Activated CD4-positive, alpha-beta T cell treated with anti-CD3 and anti-CD28 coated beads, Interleukin-2, amount 50 U/mL, for 24 hours (primary cell): ENCODE results near the gene TBC1D1.
A peak's percentile ranks its signal among the peaks of the same experiment; 100 is the strongest.

Experiments
- DNase-seq, 2 donors: peaks; one replicate each; pipeline ENCODE4 v3.0.0-alpha.2; 2020; ENCODE audit warnings: low read depth in 1 of 2, low spot score in 1 of 2

The TBC1D1 gene

GRCh38 chr4:37885496-37885895 is 5.4 kb upstream of the TBC1D1 start:
- no peak for DNase-seq

- peak; percentile 3 to 8 for DNase-seq
Observed at GRCh38 chr4:37889849-37890800, 759 bp upstream of the TBC1D1 start.

- peak in 1 of 2 donors; percentile 47 for DNase-seq
Observed at GRCh38 chr4:37891260-37892159, 626 bp downstream of the TBC1D1 start.

- peak in 1 of 2 donors; percentile 51 for DNase-seq
Observed at GRCh38 chr4:37892641-37893040, 1.8 kb downstream of the TBC1D1 start.

GRCh38 chr4:37893164-37893563 is 2.3 kb downstream of the TBC1D1 start:
- DNase-seq, result no peak

GRCh38 chr4:37895271-37895670 is 4.4 kb downstream of the TBC1D1 start:
- DNase-seq, result no peak

GRCh38 chr4:37896206-37896860 is 5.4 kb downstream of the TBC1D1 start:
- DNase-seq, result no peak

- no peak for DNase-seq
Observed at GRCh38 chr4:37902212-37902611, 11.3 kb downstream of the TBC1D1 start.

GRCh38 chr4:37902738-37903693 is 12.1 kb downstream of the TBC1D1 start:
- DNase-seq, result no peak

- no peak for DNase-seq
Observed at GRCh38 chr4:37903901-37904300, 13.0 kb downstream of the TBC1D1 start.

GRCh38 chr4:37904824-37905223 is 13.9 kb downstream of the TBC1D1 start:
- DNase-seq, result no peak

GRCh38 chr4:37905533-37906169 is 14.8 kb downstream of the TBC1D1 start:
- DNase-seq, result no peak

GRCh38 chr4:37908488-37909331 is 17.8 kb downstream of the TBC1D1 start:
- no peak for DNase-seq

- no peak for DNase-seq
Observed at GRCh38 chr4:37909332-37910090, 18.6 kb downstream of the TBC1D1 start.

GRCh38 chr4:37910091-37910486 is 19.2 kb downstream of the TBC1D1 start:
- no peak for DNase-seq

- DNase-seq, result no peak
Observed at GRCh38 chr4:37914539-37914938, 23.7 kb downstream of the TBC1D1 start.

GRCh38 chr4:37917388-37917787 is 26.5 kb downstream of the TBC1D1 start:
- DNase-seq, result no peak

- DNase-seq, result no peak
Observed at GRCh38 chr4:37918653-37919052, 27.8 kb downstream of the TBC1D1 start.
